Ascending aorta (tissue), 2 donors: ENCODE data around the gene ZMYM3. TPM values are rescaled to one million over a fixed set of nuclear protein-coding genes. Genes with fewer than 3 reads are reported as not detected.

ENCODE experiments used
- DNase-seq, 2 donors: peaks; one replicate each; pipeline ENCODE4 v3.0.0-alpha.2; 2019; ENCODE audit warnings: low spot score in 2 of 2
- H3K27ac ChIP-seq, 2 donors: fragments of 200-600 bp; sonication (generic); one replicate each; pipeline ENCODE4 v1.5.1; 2016 to 2017; ENCODE audit warnings: mild to moderate bottlenecking in 1 of 2
- H3K27me3 ChIP-seq: fragments of 200-600 bp; sonication (generic); one replicate; pipeline ENCODE4 v1.5.1; 2017
- H3K36me3 ChIP-seq, 2 donors: fragments of 200-600 bp; sonication (generic); one replicate each; pipeline ENCODE4 v1.5.1; 2016
- H3K4me1 ChIP-seq, 2 donors: fragments of 200-600 bp; sonication (generic); one replicate each; pipeline ENCODE4 v1.5.1; 2016 to 2017; ENCODE audit warnings: mild to moderate bottlenecking in 1 of 2
- H3K4me3 ChIP-seq, 2 donors: fragments of 200-600 bp; sonication (generic); one replicate each; pipeline ENCODE4 v1.5.1; 2016 to 2017; ENCODE audit warnings: mild to moderate bottlenecking in 1 of 2
- H3K9me3 ChIP-seq, 2 donors: fragments of 200-600 bp; sonication (generic); one replicate each; pipeline ENCODE4 v1.5.1; 2016
- CTCF ChIP-seq, 3 experiments: fragments of 200-600 bp in 2 of 3; fragments of 450-650 bp in 1 of 3; sonication (generic) in 2 of 3; IDR thresholded peaks; one replicate each; pipeline ENCODE4 v1.5.1; 2016 to 2019; ENCODE audit warnings: antibody characterized with exemption in 3 of 3, mild to moderate bottlenecking in 1 of 3, moderate library complexity in 1 of 3
- intact Hi-C: fragments of 100-400 bp; cut with DNase I; formaldehyde crosslinking; loops from one replicate; pipeline ENCODE4 v1.15.1; 2023
- total RNA-seq: library from RNA; depleted of rRNA; stranded (reverse); fragments of >200 nt; gene quantifications from one replicate; pipeline ENCODE4 v1.1.0, GENCODE V29; 2016

The ZMYM3 gene
- total RNA-seq, 1 donor from 2014 or later, result 12.5 TPM

- Histone ChIP-seq H3K4me3 (no peak overlapping the region), H3K27ac (no peak overlapping the region), H3K4me1 (no peaks in the 10 kb centered on the region), H3K9me3 (no peaks in the 10 kb centered on the region), H3K27me3 (no peaks in the 10 kb centered on the region), H3K36me3 (no peaks in the 10 kb centered on the region)
- no peak for TF ChIP-seq CTCF (IDR thresholded peaks at IDR 0.05)
- no peak for DNase-seq
- intact Hi-C loops, result no loop called here
Observed at GRCh38 chrX:71228063-71228642, 25.8 kb downstream of the ZMYM3 start.

GRCh38 chrX:71227370-71228062 is 26.4 kb downstream of the ZMYM3 start:
- no peak overlapping the region for H3K27ac ChIP-seq
- TF ChIP-seq CTCF (IDR thresholded peaks at IDR 0.05), result no peak
- H3K27me3 ChIP-seq, result no peaks in the 10 kb centered on the region
- no peak overlapping the region for H3K4me3 ChIP-seq
- DNase-seq, result no peak
- no peaks in the 10 kb centered on the region for H3K9me3 ChIP-seq
- H3K36me3 ChIP-seq, result no peaks in the 10 kb centered on the region
- intact Hi-C loops, result no loop called here
- H3K4me1 ChIP-seq, result no peaks in the 10 kb centered on the region

GRCh38 chrX:71225676-71226075 is 28.3 kb downstream of the ZMYM3 start:
- H3K27ac ChIP-seq, result no peak overlapping the region
- H3K9me3 ChIP-seq, result no peaks in the 10 kb centered on the region
- no peaks in the 10 kb centered on the region for H3K27me3 ChIP-seq
- H3K36me3 ChIP-seq, result no peaks in the 10 kb centered on the region
- no peak overlapping the region for H3K4me3 ChIP-seq
- no peak for DNase-seq
- H3K4me1 ChIP-seq, result no peaks in the 10 kb centered on the region
- intact Hi-C loops, result no loop called here
- TF ChIP-seq CTCF (IDR thresholded peaks at IDR 0.05), result no peak

GRCh38 chrX:71225009-71225408 is 28.9 kb downstream of the ZMYM3 start:
- H3K4me3 ChIP-seq, result no peak overlapping the region
- intact Hi-C loops, result no loop called here
- H3K9me3 ChIP-seq, result no peaks in the 10 kb centered on the region
- H3K4me1 ChIP-seq, result no peaks in the 10 kb centered on the region
- no peaks in the 10 kb centered on the region for H3K27me3 ChIP-seq
- TF ChIP-seq CTCF (IDR thresholded peaks at IDR 0.05), result no peak
- no peak overlapping the region for H3K27ac ChIP-seq
- no peaks in the 10 kb centered on the region for H3K36me3 ChIP-seq
- DNase-seq, result no peak

- Histone ChIP-seq H3K4me1 (no peaks in the 10 kb centered on the region), H3K27me3 (no peaks in the 10 kb centered on the region), H3K27ac (no peak overlapping the region), H3K4me3 (no peak overlapping the region), H3K36me3 (no peaks in the 10 kb centered on the region), H3K9me3 (no peaks in the 10 kb centered on the region)
- TF ChIP-seq CTCF (IDR thresholded peaks at IDR 0.05), result no peak
- intact Hi-C loops, result no loop called here
- DNase-seq, result no peak
Observed at GRCh38 chrX:71224098-71224708, 29.7 kb downstream of the ZMYM3 start.
